HCT116 (cell line): Measurements from ENCODE around the gene AOPEP. TPM values are rescaled to one million over a fixed set of nuclear protein-coding genes. Genes with fewer than 3 reads are reported as not detected.

Experiments used
- ATAC-seq: fragments of 200-7000 bp; cut with Tn5 transposase; 2 replicates; pipeline ENCODE4 v1.9.1; 2020; ENCODE audit warnings: mild to moderate bottlenecking, moderate library complexity
- BruUV-seq: library from RNA; stranded (reverse); fragments of 400-500 nt; replicated peaks from 2 replicates; lab custom pipeline; 2021; lab: Mats Ljungman, UMichigan
- CTCF ChIA-PET: fragments of 300-600 bp; sonication (Branson Sonifier 250); formaldehyde crosslinking; loops from one replicate; lab custom pipeline; 2021; ENCODE audit warnings: antibody characterized with exemption; lab: Charles Lee
- POLR2A ChIA-PET: fragments of 300-600, 350-600 bp; sonication (Branson Sonifier 250); formaldehyde crosslinking; loops from one replicate; lab custom pipeline; 2021; ENCODE audit warnings: antibody characterized with exemption; lab: Charles Lee
- RAD21 ChIA-PET, 2 experiments: fragments of 300-600 bp; sonication (Branson Sonifier 250); formaldehyde crosslinking; loops; one replicate each; lab custom pipeline; 2023; ENCODE audit warnings: low total read pairs in 2 of 2; ENCODE audit not compliant: uncharacterized antibody in 2 of 2, unreplicated experiment in 2 of 2, low non-redundant PET in 1 of 2; lab: Charles Lee
- DNase-seq: peaks from one replicate; pipeline ENCODE4 v3.0.0-alpha.2; 2010; ENCODE audit warnings: low read depth, low spot score
- H2AFZ ChIP-seq: fragments of 200-600 bp; shearing (Covaris generic), sonication (generic); 2 replicates; pipeline ENCODE4 v1.6.1; 2017; ENCODE audit warnings: low read depth, mixed run types, mixed read lengths, antibody characterized with exemption, low read length; ENCODE audit not compliant: poor library complexity, severe bottlenecking
- H3K27ac ChIP-seq: 2 replicates; pipeline ENCODE4 v1.5.1; 2012; ENCODE audit warnings: low read depth, low read length
- H3K27me3 ChIP-seq: fragments of 200-600 bp; sonication (generic); 2 replicates; pipeline ENCODE4 v1.6.1; 2016; ENCODE audit warnings: mixed run types, low read length, mixed read lengths; ENCODE audit not compliant: insufficient read depth
- H3K36me3 ChIP-seq, 2 experiments: fragments of 200-500 bp in 1 of 2; fragments of 200-600 bp in 1 of 2; sonication (Bioruptor generic) in 1 of 2; sonication (generic) in 1 of 2; 2 replicates each; pipeline versions ENCODE4 v1.5.1 to v1.6.1; 2014 to 2016; ENCODE audit warnings: low read length in 2 of 2, inconsistent platforms in 1 of 2, mixed read lengths in 1 of 2, mixed run types in 1 of 2; ENCODE audit not compliant: insufficient read depth in 2 of 2, control insufficient read depth in 1 of 2
- H3K4me1 ChIP-seq, 2 experiments: fragments of 200-600 bp in 1 of 2; sonication (generic) in 1 of 2; 2 replicates each; pipeline versions ENCODE4 v1.5.1 to v1.6.1; 2012 to 2017; ENCODE audit warnings: low read length in 2 of 2, inconsistent platforms in 1 of 2, mild to moderate bottlenecking in 1 of 2, mixed read lengths in 1 of 2, mixed run types in 1 of 2, moderate library complexity in 1 of 2; ENCODE audit not compliant: insufficient read depth in 2 of 2, control insufficient read depth in 1 of 2
- H3K4me2 ChIP-seq: fragments of 200-600 bp; sonication (generic); 2 replicates; pipeline ENCODE4 v1.6.1; 2017; ENCODE audit warnings: mixed run types, low read length, mixed read lengths
- H3K4me3 ChIP-seq, 2 experiments: fragments of 200-600 bp in 1 of 2; sonication (generic) in 1 of 2; replicated peaks in 1 of 2; 2 replicates each; pipeline ENCODE4 v1.5.1; 2011 to 2016; ENCODE audit warnings: low read length in 2 of 2, control low read depth in 1 of 2, low read depth in 1 of 2, mild to moderate bottlenecking in 1 of 2, mixed read lengths in 1 of 2, mixed run types in 1 of 2
- H3K79me2 ChIP-seq: fragments of 200-600 bp; sonication (generic); 2 replicates; pipeline ENCODE4 v1.6.1; 2017; ENCODE audit warnings: mild to moderate bottlenecking, mixed run types, low read length, moderate library complexity, mixed read lengths; ENCODE audit not compliant: insufficient read depth
- H3K9ac ChIP-seq: fragments of 200-600 bp; sonication (generic); 2 replicates; pipeline ENCODE4 v1.6.1; 2016; ENCODE audit warnings: low read length, mixed read lengths
- H3K9me2 ChIP-seq: fragments of 200-600 bp; sonication (generic), shearing (Covaris generic); 2 replicates; pipeline ENCODE4 v1.6.1; 2017; ENCODE audit warnings: mixed run types, mild to moderate bottlenecking, moderate library complexity; ENCODE audit not compliant: insufficient read depth
- H3K9me3 ChIP-seq, 2 experiments: fragments of 200-500 bp in 1 of 2; fragments of 200-600 bp in 1 of 2; sonication (Bioruptor generic) in 1 of 2; sonication (generic) in 1 of 2; 2 replicates each; pipeline ENCODE4 v1.6.1; 2014 to 2017; ENCODE audit warnings: low read length in 2 of 2, mixed read lengths in 2 of 2, inconsistent platforms in 1 of 2, low read depth in 1 of 2, mild to moderate bottlenecking in 1 of 2, mixed run types in 1 of 2, moderate library complexity in 1 of 2; ENCODE audit not compliant: control insufficient read depth in 1 of 2, insufficient read depth in 1 of 2
- H4K20me1 ChIP-seq: fragments of 200-600 bp; sonication (generic), shearing (Covaris generic); 2 replicates; pipeline ENCODE4 v1.6.1; 2017; ENCODE audit warnings: mixed run types, mild to moderate bottlenecking, moderate library complexity; ENCODE audit not compliant: insufficient read depth
- ATF3 ChIP-seq: IDR thresholded peaks from 2 replicates; pipeline ENCODE4 v1.6.1; 2012
- CBX3 ChIP-seq: IDR thresholded peaks from 2 replicates; pipeline ENCODE4 v1.6.1; 2012; ENCODE audit warnings: low read depth
- CTCF ChIP-seq, 3 experiments: fragments of 200-600 bp in 1 of 3; sonication (generic) in 1 of 3; IDR thresholded peaks in 2 of 3; conservative IDR thresholded peaks in 1 of 3; 2 replicates each; pipeline ENCODE4 v1.5.1; 2012 to 2017; ENCODE audit warnings: low read depth in 2 of 3, low read length in 2 of 3, antibody characterized with exemption in 1 of 3, borderline replicate concordance in 1 of 3, control low read depth in 1 of 3, mild to moderate bottlenecking in 1 of 3, mixed read lengths in 1 of 3, mixed run types in 1 of 3, moderate library complexity in 1 of 3; ENCODE audit not compliant: insufficient read depth in 1 of 3
- EGR1 ChIP-seq: IDR thresholded peaks from 2 replicates; pipeline ENCODE4 v1.6.1; 2012; ENCODE audit warnings: low read depth
- ELF1 ChIP-seq: IDR thresholded peaks from 2 replicates; pipeline ENCODE4 v1.6.1; 2012; ENCODE audit warnings: low read depth, borderline replicate concordance
- FOSL1 ChIP-seq: IDR thresholded peaks from 2 replicates; pipeline ENCODE4 v1.6.1; 2012; ENCODE audit warnings: low read depth
- POLR2A ChIP-seq: IDR thresholded peaks from 2 replicates; pipeline ENCODE4 v1.7.0; 2011; ENCODE audit warnings: borderline replicate concordance; ENCODE audit not compliant: insufficient read depth, insufficient read length; ENCODE audit errors: extremely low read depth
- SIN3A ChIP-seq: IDR thresholded peaks from 2 replicates; pipeline ENCODE4 v1.6.1; 2012; ENCODE audit warnings: low read depth
- SRF ChIP-seq: IDR thresholded peaks from 2 replicates; pipeline ENCODE4 v1.6.1; 2012; ENCODE audit warnings: low read depth
- ZFX ChIP-seq: fragments of 450-650 bp; IDR thresholded peaks from 2 replicates; pipeline ENCODE4 v1.6.1; 2017
- ZNF274 ChIP-seq: fragments of 200-500 bp; sonication (Bioruptor generic); IDR thresholded peaks from 2 replicates; pipeline ENCODE4 v1.6.1; 2014; ENCODE audit warnings: mild to moderate bottlenecking, low read depth, low read length, inconsistent platforms
- intact Hi-C: fragments of 100-400 bp; cut with micrococcal nuclease; formaldehyde crosslinking; loops from 2 replicates; pipeline ENCODE4 v1.10.0; 2022
- total RNA-seq: library from RNA; stranded (reverse); gene quantifications from one replicate; pipeline ENCODE4 v1.2.1, GENCODE V29; 2021; ENCODE audit not compliant: unreplicated experiment

Gene AOPEP
- total RNA-seq, 1 experiment from 2014 or later: 15.1 TPM

- TF ChIP-seq ZNF274: no peak
- TF ChIP-seq FOSL1: no peak
- TF ChIP-seq EGR1: no peak
- no peak for TF ChIP-seq CTCF (IDR thresholded peaks at IDR 0.05 in 2 of 3, conservative IDR thresholded peaks at IDR 0.05 in 1 of 3; ENCODE audit: borderline replicate concordance in 1 of 3, insufficient read depth in 1 of 3, low read depth in 2 of 3, low read length in 2 of 3)
- TF ChIP-seq ZFX: no peak
- TF ChIP-seq SIN3A: no peak
- Histone ChIP-seq H3K4me1 (peaks cover 20 to 46% of the 10 kb centered on the region in 2 experiments), H3K9ac (no peak overlapping the region), H3K9me3 (no peaks in the 10 kb centered on the region), H3K4me2 (no peak overlapping the region), H3K4me3 (no peak overlapping the region), H3K27ac (no peak overlapping the region), H3K79me2 (no peaks in the 10 kb centered on the region), H3K9me2 (no peaks in the 10 kb centered on the region), H4K20me1 (no peaks in the 10 kb centered on the region), H2AFZ (no peak overlapping the region), H3K27me3 (no peaks in the 10 kb centered on the region), H3K36me3 (no peaks in the 10 kb centered on the region)
- POLR2A ChIA-PET: no interaction called here
- CTCF ChIA-PET: no interaction called here
- intact Hi-C loops: no loop called here
- BruUV-seq: no TSS peak
- RAD21 ChIA-PET: no interaction called here
- DNase-seq (no peak), ATAC-seq (no peak)
Observed at GRCh38 chr9:94949370-94949769, 222.9 kb downstream of the AOPEP start.

GRCh38 chr9:94950040-94950578 is 223.6 kb downstream of the AOPEP start:
- RAD21 ChIA-PET: no interaction called here
- H3K27me3 ChIP-seq: no peaks in the 10 kb centered on the region
- POLR2A ChIA-PET: no interaction called here
- no peaks in the 10 kb centered on the region for H3K9me3 ChIP-seq
- BruUV-seq: no TSS peak
- H3K4me1 ChIP-seq: peaks cover 20 to 42% of the 10 kb centered on the region in 2 experiments
- peak overlapping the region; percentile 41 for H3K4me2 ChIP-seq
- intact Hi-C loops: no loop called here
- TF ChIP-seq CBX3: 0 out of 2 replicates have a peak, but pooled peaks have one; percentile 29
- no peak for TF ChIP-seq ELF1
- TF ChIP-seq ATF3: no peak
- TF ChIP-seq SIN3A: 0 out of 2 replicates have a peak, but pooled peaks have one; percentile 4
- TF ChIP-seq SRF: no peak
- no peak for TF ChIP-seq POLR2A
- TF ChIP-seq FOSL1: no peak
- H2AFZ ChIP-seq: no peak overlapping the region
- ATAC-seq (peak; percentile 56), DNase-seq (no peak)
- no peak overlapping the region for H3K27ac ChIP-seq
- H4K20me1 ChIP-seq: no peaks in the 10 kb centered on the region
- H3K4me3 ChIP-seq: no peak overlapping the region
- no peak overlapping the region for H3K9ac ChIP-seq
- CTCF ChIA-PET: no interaction called here
- no peaks in the 10 kb centered on the region for H3K79me2 ChIP-seq
- no peaks in the 10 kb centered on the region for H3K9me2 ChIP-seq
- H3K36me3 ChIP-seq: no peaks in the 10 kb centered on the region
